ENCODE results near the gene PKD2L1. TPM values are rescaled to one million over a fixed set of nuclear protein-coding genes. Genes with fewer than 3 reads are reported as not detected.

The PKD2L1 gene
- total RNA-seq, 2 experiments from 2014 or later, result 0.76 TPM; not detected in 1

- H3K4me2 ChIP-seq (ENCODE audit: low read length), result no peak overlapping the region
- CTCF ChIA-PET (ENCODE audit: unreplicated experiment), result no interaction called here
- no peaks in the 10 kb centered on the region for H3K4me1 ChIP-seq (ENCODE audit: insufficient read depth, low read length, poor library complexity, severe bottlenecking)
- BruUV-seq (replicated peaks), result no TSS peak
- no peak overlapping the region for H2AFZ ChIP-seq (ENCODE audit: low read length)
- H3K4me3 ChIP-seq (ENCODE audit: low read depth, low read length, poor library complexity, severe bottlenecking), result no peak overlapping the region
- DNase-seq (ENCODE audit: low spot score), result no peak
- H4K20me1 ChIP-seq (ENCODE audit: insufficient read depth, low read length), result no peaks in the 10 kb centered on the region
- no peaks in the 10 kb centered on the region for H3K9me3 ChIP-seq (ENCODE audit: low read length)
- H3K36me3 ChIP-seq (ENCODE audit: insufficient read depth, low read length), result no peaks in the 10 kb centered on the region
- POLR2A ChIA-PET, result no interaction called here
- intact Hi-C loops (cut with micrococcal nuclease; ENCODE audit: unreplicated experiment), result no loop called here
- no peaks in the 10 kb centered on the region for H3K79me2 ChIP-seq (ENCODE audit: insufficient read depth, low read depth, low read length)
- no peaks in the 10 kb centered on the region for H3K9me2 ChIP-seq (ENCODE audit: insufficient read depth, low read length)
- TF ChIP-seq EZH2phosphoT487 (IDR thresholded peaks at IDR 0.05; ENCODE audit: borderline replicate concordance, low read depth, low read length), result no peak
- no peak for TF ChIP-seq CTCF (conservative IDR thresholded peaks at IDR 0.05; ENCODE audit: low read length)
- no peak overlapping the region for H3K27ac ChIP-seq (ENCODE audit: low read depth, low read length, poor library complexity, severe bottlenecking)
These were observed 18.7 kb downstream of the PKD2L1 start for GRCh38 chr10:100311298-100311697.

GRCh38 chr10:100307684-100308083, 22.3 kb downstream of the PKD2L1 start:
- POLR2A ChIA-PET, result interaction anchor here (1.1 kb wide), 1 partner anchor 19 kb away, joined by 4 read pairs; no protein-coding TSS in a partner anchor
- intact Hi-C loops (cut with micrococcal nuclease; ENCODE audit: unreplicated experiment), result loop anchor here (10.0 kb wide), 2 partner anchors 463 to 567 kb away; no protein-coding TSS in a partner anchor

More at GRCh38 chr10:100307684-100308083, 22.3 kb downstream of the PKD2L1 start:
- Histone ChIP-seq H3K4me3 (ENCODE audit: low read depth, low read length, poor library complexity, severe bottlenecking) (no peak overlapping the region), H2AFZ (ENCODE audit: low read length) (no peak overlapping the region), H3K4me1 (ENCODE audit: insufficient read depth, low read length, poor library complexity, severe bottlenecking) (no peaks in the 10 kb centered on the region), H3K27ac (ENCODE audit: low read depth, low read length, poor library complexity, severe bottlenecking) (no peak overlapping the region), H3K79me2 (ENCODE audit: insufficient read depth, low read depth, low read length) (no peaks in the 10 kb centered on the region), H3K9me3 (ENCODE audit: low read length) (no peaks in the 10 kb centered on the region), H3K9me2 (ENCODE audit: insufficient read depth, low read length) (no peaks in the 10 kb centered on the region), H3K4me2 (ENCODE audit: low read length) (no peak overlapping the region), H4K20me1 (ENCODE audit: insufficient read depth, low read length) (no peaks in the 10 kb centered on the region), H3K36me3 (ENCODE audit: insufficient read depth, low read length) (no peaks in the 10 kb centered on the region)
- BruUV-seq (replicated peaks), result no TSS peak
- no peak for DNase-seq (ENCODE audit: low spot score)
- TF ChIP-seq EZH2phosphoT487 (IDR thresholded peaks at IDR 0.05; ENCODE audit: borderline replicate concordance, low read depth, low read length) (no peak), CTCF (conservative IDR thresholded peaks at IDR 0.05; ENCODE audit: low read length) (no peak)
- CTCF ChIA-PET (ENCODE audit: unreplicated experiment), result no interaction called here
